Measurements from ENCODE around the gene CFAP92. TPM values are rescaled to one million over a fixed set of nuclear protein-coding genes. Genes with fewer than 3 reads are reported as not detected.
A peak's percentile ranks its signal among the peaks of the same experiment; 100 is the strongest.

The CFAP92 gene
- total RNA-seq, 1 experiment from 2014 or later = 0.16 TPM

- Mint-ChIP-seq H3K36me3 (ENCODE audit: insufficient read depth, unreplicated experiment) (no peaks in the 10 kb centered on the region), H3K4me3 (ENCODE audit: unreplicated experiment) (no peak overlapping the region), H3K27me3 (ENCODE audit: insufficient read depth, unreplicated experiment) (no peaks in the 10 kb centered on the region), H3K9me3 (ENCODE audit: unreplicated experiment) (no peaks in the 10 kb centered on the region), H3K4me1 (ENCODE audit: insufficient read depth, unreplicated experiment) (no peaks in the 10 kb centered on the region), H3K27ac (ENCODE audit: low read depth, unreplicated experiment) (no peak overlapping the region)
- DNase-seq (ENCODE audit: unreplicated experiment) = peak; percentile 25
- ChIA-PET POLR2A (interaction anchor here (0.5 to 2.0 kb wide), 3 partner anchors 10 to 145 kb away, joined by 3 to 6 read pairs (median 3); no protein-coding TSS in a partner anchor), CTCF (interaction anchor here (0.7 to 4.6 kb wide), 9 partner anchors 9 to 300 kb away, joined by 3 to 27 read pairs (median 4); no protein-coding TSS in a partner anchor)
- intact Hi-C loops (cut with micrococcal nuclease) = loop anchor here (2.0 kb wide), 1 partner anchor 46 kb away; no protein-coding TSS in a partner anchor
- BruUV-seq (replicated peaks) = no TSS peak
- no peak for TF ChIP-seq CTCF (IDR thresholded peaks at IDR 0.05; ENCODE audit: unreplicated experiment)
Measured at GRCh38 chr3:129016356-129016719, 22.5 kb upstream of the CFAP92 start.

- no peaks in the 10 kb centered on the region for H3K9me3 Mint-ChIP-seq (ENCODE audit: unreplicated experiment)
- ChIA-PET POLR2A (interaction anchor here (2.0 kb wide), 1 partner anchor 11 kb away, joined by 6 read pairs; no protein-coding TSS in a partner anchor), CTCF (interaction anchor here (0.5 to 4.6 kb wide), 9 partner anchors 8 to 287 kb away, joined by 3 to 27 read pairs (median 4); no protein-coding TSS in a partner anchor)
- no peaks in the 10 kb centered on the region for H3K27me3 Mint-ChIP-seq (ENCODE audit: insufficient read depth, unreplicated experiment)
- intact Hi-C loops (cut with micrococcal nuclease) = loop anchor here (2.0 kb wide), 1 partner anchor 45 kb away; no protein-coding TSS in a partner anchor
- no peak overlapping the region for H3K4me3 Mint-ChIP-seq (ENCODE audit: unreplicated experiment)
- no TSS peak for BruUV-seq (replicated peaks)
- H3K4me1 Mint-ChIP-seq (ENCODE audit: insufficient read depth, unreplicated experiment) = no peaks in the 10 kb centered on the region
- no peak for DNase-seq (ENCODE audit: unreplicated experiment)
- TF ChIP-seq CTCF (IDR thresholded peaks at IDR 0.05; ENCODE audit: unreplicated experiment) = no peak
- no peak overlapping the region for H3K27ac Mint-ChIP-seq (ENCODE audit: low read depth, unreplicated experiment)
- H3K36me3 Mint-ChIP-seq (ENCODE audit: insufficient read depth, unreplicated experiment) = no peaks in the 10 kb centered on the region
Measured at GRCh38 chr3:129015388-129016105, 21.7 kb upstream of the CFAP92 start.

GRCh38 chr3:129014793-129015345 lies 21.0 kb upstream of the CFAP92 start:
- intact Hi-C loops (cut with micrococcal nuclease) = no loop called here
- DNase-seq (ENCODE audit: unreplicated experiment) = no peak
- CTCF ChIA-PET = interaction anchor here (0.5 to 4.6 kb wide), 7 partner anchors 8 to 288 kb away, joined by 3 to 27 read pairs (median 4); no protein-coding TSS in a partner anchor
- Mint-ChIP-seq H3K27me3 (ENCODE audit: insufficient read depth, unreplicated experiment) (no peaks in the 10 kb centered on the region), H3K9me3 (ENCODE audit: unreplicated experiment) (no peaks in the 10 kb centered on the region), H3K4me3 (ENCODE audit: unreplicated experiment) (no peak overlapping the region), H3K36me3 (ENCODE audit: insufficient read depth, unreplicated experiment) (no peaks in the 10 kb centered on the region), H3K4me1 (ENCODE audit: insufficient read depth, unreplicated experiment) (no peaks in the 10 kb centered on the region), H3K27ac (ENCODE audit: low read depth, unreplicated experiment) (no peak overlapping the region)
- no peak for TF ChIP-seq CTCF (IDR thresholded peaks at IDR 0.05; ENCODE audit: unreplicated experiment)
- POLR2A ChIA-PET = interaction anchor here (1.0 kb wide), 1 partner anchor 8 kb away, joined by 3 read pairs; no protein-coding TSS in a partner anchor
- no TSS peak for BruUV-seq (replicated peaks)

- no peaks in the 10 kb centered on the region for H3K36me3 Mint-ChIP-seq (ENCODE audit: insufficient read depth, unreplicated experiment)
- ChIA-PET POLR2A (interaction anchor here (1.0 kb wide), 1 partner anchor 9 kb away, joined by 3 read pairs; no protein-coding TSS in a partner anchor), CTCF (interaction anchor here (0.9 to 4.6 kb wide), 4 partner anchors 10 to 44 kb away, joined by 3 to 27 read pairs (median 5); no protein-coding TSS in a partner anchor)
- no peak overlapping the region for H3K4me3 Mint-ChIP-seq (ENCODE audit: unreplicated experiment)
- no peaks in the 10 kb centered on the region for H3K9me3 Mint-ChIP-seq (ENCODE audit: unreplicated experiment)
- no peak for TF ChIP-seq CTCF (IDR thresholded peaks at IDR 0.05; ENCODE audit: unreplicated experiment)
- no peaks in the 10 kb centered on the region for H3K4me1 Mint-ChIP-seq (ENCODE audit: insufficient read depth, unreplicated experiment)
- no peak for DNase-seq (ENCODE audit: unreplicated experiment)
- H3K27me3 Mint-ChIP-seq (ENCODE audit: insufficient read depth, unreplicated experiment) = no peaks in the 10 kb centered on the region
- intact Hi-C loops (cut with micrococcal nuclease) = no loop called here
- no peak overlapping the region for H3K27ac Mint-ChIP-seq (ENCODE audit: low read depth, unreplicated experiment)
- no TSS peak for BruUV-seq (replicated peaks)
Measured at GRCh38 chr3:129014148-129014547, 20.3 kb upstream of the CFAP92 start.
